Measurements from ENCODE around the gene UBE2J2.
"Not testable (repeated sequence)": the region's sequence is repeated elsewhere in the genome, so short reads cannot be mapped to it uniquely, and the experiment has no call there.

UBE2J2 gene

GRCh38 chr1:1273512-1274298, at the start of gene UBE2J2:
Gene UBE2J2 (minus strand): TSS chr1:1273854. CDS start chr1:1267992, 5,862 bp downstream.
- Histone ChIP-seq H3K36me3 (ENCODE audit: control insufficient read depth, insufficient read depth, low read length) (no peaks in the 10 kb centered on the region; the same call in 1 of the 2 replicates), H3K9me3 (ENCODE audit: control insufficient read depth, insufficient read depth, low read length) (no peaks in the 10 kb centered on the region), H3K27me3 (ENCODE audit: control insufficient read depth, insufficient read depth, low read length) (no peaks in the 10 kb centered on the region), H3K4me3 (ENCODE audit: low read length) (peak within 1 kb of the TSS; percentile 90), H3K4me1 (ENCODE audit: control insufficient read depth, insufficient read depth, low read length) (peaks cover 7% of the 10 kb centered on the region; the same call in 1 of the 2 replicates), H3K27ac (ENCODE audit: low read length) (no peak within 1 kb of the TSS)
- no CpG with 5 or more reads among the region's 105 CpGs for WGBS (ENCODE audit: insufficient coverage, insufficient read length)
- no peak for DNase-seq (ENCODE audit: low read depth, low spot score)

- H3K27ac ChIP-seq (ENCODE audit: low read length), result no peak overlapping the region
- H3K4me3 ChIP-seq (ENCODE audit: low read length), result no peak overlapping the region
- no peak for DNase-seq (ENCODE audit: low read depth, low spot score)
- no peaks in the 10 kb centered on the region for H3K27me3 ChIP-seq (ENCODE audit: control insufficient read depth, insufficient read depth, low read length)
- WGBS (ENCODE audit: insufficient coverage, insufficient read length), result no CpG with 5 or more reads among the region's 10 CpGs
- H3K9me3 ChIP-seq (ENCODE audit: control insufficient read depth, insufficient read depth, low read length), result no peaks in the 10 kb centered on the region
- peaks cover 2% of the 10 kb centered on the region; the same call in 1 of the 2 replicates for H3K4me1 ChIP-seq (ENCODE audit: control insufficient read depth, insufficient read depth, low read length)
- peaks cover 24% of the 10 kb centered on the region for H3K36me3 ChIP-seq (ENCODE audit: control insufficient read depth, insufficient read depth, low read length)
Measured at GRCh38 chr1:1322952-1323351, 49.3 kb upstream of the UBE2J2 start.

GRCh38 chr1:1322418-1322817, 48.8 kb upstream of the UBE2J2 start:
- no peaks in the 10 kb centered on the region for H3K27me3 ChIP-seq (ENCODE audit: control insufficient read depth, insufficient read depth, low read length)
- H3K4me3 ChIP-seq (ENCODE audit: low read length), result no peak overlapping the region
- WGBS (ENCODE audit: insufficient coverage, insufficient read length), result no CpG with 5 or more reads among the region's 14 CpGs
- H3K27ac ChIP-seq (ENCODE audit: low read length), result no peak overlapping the region
- no peak for DNase-seq (ENCODE audit: low read depth, low spot score)
- H3K9me3 ChIP-seq (ENCODE audit: control insufficient read depth, insufficient read depth, low read length), result no peaks in the 10 kb centered on the region
- H3K4me1 ChIP-seq (ENCODE audit: control insufficient read depth, insufficient read depth, low read length), result peaks cover 2% of the 10 kb centered on the region; the same call in 1 of the 2 replicates
- H3K36me3 ChIP-seq (ENCODE audit: control insufficient read depth, insufficient read depth, low read length), result peaks cover 23% of the 10 kb centered on the region

- H3K4me1 ChIP-seq (ENCODE audit: control insufficient read depth, insufficient read depth, low read length), result peaks cover 2% of the 10 kb centered on the region; the same call in 1 of the 2 replicates
- no peaks in the 10 kb centered on the region for H3K27me3 ChIP-seq (ENCODE audit: control insufficient read depth, insufficient read depth, low read length)
- no peaks in the 10 kb centered on the region for H3K9me3 ChIP-seq (ENCODE audit: control insufficient read depth, insufficient read depth, low read length)
- no CpG with 5 or more reads among the region's 8 CpGs for WGBS (ENCODE audit: insufficient coverage, insufficient read length)
- H3K27ac ChIP-seq (ENCODE audit: low read length), result no peak overlapping the region
- H3K4me3 ChIP-seq (ENCODE audit: low read length), result no peak overlapping the region
- peaks cover 22% of the 10 kb centered on the region for H3K36me3 ChIP-seq (ENCODE audit: control insufficient read depth, insufficient read depth, low read length)
- no peak for DNase-seq (ENCODE audit: low read depth, low spot score)
Measured at GRCh38 chr1:1321477-1321876, 47.8 kb upstream of the UBE2J2 start.

- Histone ChIP-seq H3K9me3 (ENCODE audit: control insufficient read depth, insufficient read depth, low read length) (no peaks in the 10 kb centered on the region), H3K36me3 (ENCODE audit: control insufficient read depth, insufficient read depth, low read length) (peaks cover 22% of the 10 kb centered on the region), H3K4me3 (ENCODE audit: low read length) (no peak overlapping the region), H3K27me3 (ENCODE audit: control insufficient read depth, insufficient read depth, low read length) (no peaks in the 10 kb centered on the region), H3K4me1 (ENCODE audit: control insufficient read depth, insufficient read depth, low read length) (peaks cover 2% of the 10 kb centered on the region; the same call in 1 of the 2 replicates), H3K27ac (ENCODE audit: low read length) (no peak overlapping the region)
- no CpG with 5 or more reads among the region's 23 CpGs for WGBS (ENCODE audit: insufficient coverage, insufficient read length)
- DNase-seq (ENCODE audit: low read depth, low spot score), result no peak
Measured at GRCh38 chr1:1320666-1321448, 47.2 kb upstream of the UBE2J2 start.

GRCh38 chr1:1319646-1319941, 45.9 kb upstream of the UBE2J2 start:
- Histone ChIP-seq H3K4me1 (ENCODE audit: control insufficient read depth, insufficient read depth, low read length) (0 out of 2 replicates have a peak, but pooled peaks cover 2% of the 10 kb centered on the region), H3K36me3 (ENCODE audit: control insufficient read depth, insufficient read depth, low read length) (peaks cover 24% of the 10 kb centered on the region), H3K4me3 (ENCODE audit: low read length) (no peak overlapping the region), H3K27ac (ENCODE audit: low read length) (no peak overlapping the region), H3K27me3 (ENCODE audit: control insufficient read depth, insufficient read depth, low read length) (no peaks in the 10 kb centered on the region), H3K9me3 (ENCODE audit: control insufficient read depth, insufficient read depth, low read length) (no peaks in the 10 kb centered on the region)
- WGBS (ENCODE audit: insufficient coverage, insufficient read length), result no CpG with 5 or more reads among the region's 13 CpGs
- no peak for DNase-seq (ENCODE audit: low read depth, low spot score)

- Histone ChIP-seq H3K27ac (ENCODE audit: low read length) (no peak overlapping the region), H3K36me3 (ENCODE audit: control insufficient read depth, insufficient read depth, low read length) (peaks cover 27% of the 10 kb centered on the region), H3K4me1 (ENCODE audit: control insufficient read depth, insufficient read depth, low read length) (0 out of 2 replicates have a peak, but pooled peaks cover 2% of the 10 kb centered on the region), H3K27me3 (ENCODE audit: control insufficient read depth, insufficient read depth, low read length) (no peaks in the 10 kb centered on the region), H3K4me3 (ENCODE audit: low read length) (no peak overlapping the region), H3K9me3 (ENCODE audit: control insufficient read depth, insufficient read depth, low read length) (no peaks in the 10 kb centered on the region)
- DNase-seq (ENCODE audit: low read depth, low spot score), result no peak
- WGBS (ENCODE audit: insufficient coverage, insufficient read length), result no CpG with 5 or more reads among the region's 36 CpGs
Measured at GRCh38 chr1:1318777-1319645, 45.4 kb upstream of the UBE2J2 start.

- WGBS (ENCODE audit: insufficient coverage, insufficient read length), result no CpG with 5 or more reads among the region's 9 CpGs
- Histone ChIP-seq H3K4me3 (ENCODE audit: low read length) (no peak overlapping the region), H3K36me3 (ENCODE audit: control insufficient read depth, insufficient read depth, low read length) (peaks cover 36% of the 10 kb centered on the region), H3K9me3 (ENCODE audit: control insufficient read depth, insufficient read depth, low read length) (no peaks in the 10 kb centered on the region), H3K27me3 (ENCODE audit: control insufficient read depth, insufficient read depth, low read length) (no peaks in the 10 kb centered on the region), H3K27ac (ENCODE audit: low read length) (no peak overlapping the region), H3K4me1 (ENCODE audit: control insufficient read depth, insufficient read depth, low read length) (0 out of 2 replicates have a peak, but pooled peaks cover 2% of the 10 kb centered on the region)
- DNase-seq (ENCODE audit: low read depth, low spot score), result no peak
Measured at GRCh38 chr1:1318131-1318652, 44.5 kb upstream of the UBE2J2 start.

GRCh38 chr1:1317420-1317819, 43.8 kb upstream of the UBE2J2 start:
- no peak overlapping the region for H3K27ac ChIP-seq (ENCODE audit: low read length)

GRCh38 chr1:1316199-1316598, 42.5 kb upstream of the UBE2J2 start:
- H3K4me3 ChIP-seq (ENCODE audit: low read length); H3K4me1 ChIP-seq (ENCODE audit: control insufficient read depth, insufficient read depth, low read length); H3K27me3 ChIP-seq (ENCODE audit: control insufficient read depth, insufficient read depth, low read length); H3K9me3 ChIP-seq (ENCODE audit: control insufficient read depth, insufficient read depth, low read length); H3K27ac ChIP-seq (ENCODE audit: low read length); DNase-seq (ENCODE audit: low read depth, low spot score): not testable (repeated sequence)
- H3K36me3 ChIP-seq (ENCODE audit: control insufficient read depth, insufficient read depth, low read length), result peaks cover 48% of the 10 kb centered on the region
- no CpG with 5 or more reads among the region's 8 CpGs for WGBS (ENCODE audit: insufficient coverage, insufficient read length)

More at GRCh38 chr1:1317420-1317819, 43.8 kb upstream of the UBE2J2 start:
- Histone ChIP-seq H3K36me3 (ENCODE audit: control insufficient read depth, insufficient read depth, low read length) (peaks cover 43% of the 10 kb centered on the region), H3K4me1 (ENCODE audit: control insufficient read depth, insufficient read depth, low read length) (0 out of 2 replicates have a peak, but pooled peaks cover 2% of the 10 kb centered on the region), H3K27me3 (ENCODE audit: control insufficient read depth, insufficient read depth, low read length) (no peaks in the 10 kb centered on the region), H3K9me3 (ENCODE audit: control insufficient read depth, insufficient read depth, low read length) (no peaks in the 10 kb centered on the region), H3K4me3 (ENCODE audit: low read length) (no peak overlapping the region)
- no CpG with 5 or more reads among the region's 6 CpGs for WGBS (ENCODE audit: insufficient coverage, insufficient read length)
- no peak for DNase-seq (ENCODE audit: low read depth, low spot score)

All from iPS DF 6.9 (cell line).